IPS-20b (cell line): ENCODE measurements around the gene SMAD6.
A peak's percentile ranks its signal among the peaks of the same experiment; 100 is the strongest.

Source experiments
- H3K27ac ChIP-seq: one replicate; pipeline ENCODE4 v1.5.1; 2013; ENCODE audit warnings: low read length
- H3K27me3 ChIP-seq: 2 replicates; pipeline ENCODE4 v1.6.1; 2013; ENCODE audit warnings: mild to moderate bottlenecking, low read length, inconsistent platforms; ENCODE audit not compliant: insufficient read depth
- H3K36me3 ChIP-seq: 2 replicates; pipeline ENCODE4 v1.6.1; 2013; ENCODE audit warnings: low read depth, mild to moderate bottlenecking, inconsistent platforms, low read length, moderate library complexity; ENCODE audit not compliant: insufficient read depth
- H3K4me1 ChIP-seq: 2 replicates; pipeline ENCODE4 v1.6.1; 2013; ENCODE audit warnings: mild to moderate bottlenecking, control low read depth, inconsistent platforms, low read length, moderate library complexity; ENCODE audit not compliant: insufficient read depth
- H3K4me3 ChIP-seq: 2 replicates; pipeline ENCODE4 v1.5.1; 2013; ENCODE audit warnings: mild to moderate bottlenecking, low read length, inconsistent platforms
- H3K9ac ChIP-seq: 2 replicates; pipeline ENCODE4 v1.6.1; 2013; ENCODE audit warnings: low read depth, mild to moderate bottlenecking, inconsistent platforms, low read length, moderate library complexity
- H3K9me3 ChIP-seq: 2 replicates; pipeline ENCODE4 v1.6.1; 2013; ENCODE audit warnings: mild to moderate bottlenecking, low read depth, low read length, inconsistent platforms; ENCODE audit not compliant: insufficient read depth

The SMAD6 gene

GRCh38 chr15:66659384-66659783, 42.7 kb upstream of the SMAD6 start:
- Histone ChIP-seq H3K9ac (no peak overlapping the region), H3K4me3 (no peak overlapping the region), H3K4me1 (peaks cover 20% of the 10 kb centered on the region; the same call in 1 of the 2 replicates), H3K9me3 (no peaks in the 10 kb centered on the region), H3K36me3 (no peaks in the 10 kb centered on the region), H3K27ac (no peak overlapping the region), H3K27me3 (no peaks in the 10 kb centered on the region)

- Histone ChIP-seq H3K4me1 (peaks cover 13% of the 10 kb centered on the region; the same call in 1 of the 2 replicates), H3K36me3 (no peaks in the 10 kb centered on the region), H3K4me3 (no peak overlapping the region), H3K9me3 (no peaks in the 10 kb centered on the region), H3K9ac (no peak overlapping the region), H3K27ac (no peak overlapping the region), H3K27me3 (no peaks in the 10 kb centered on the region)
Observed at GRCh38 chr15:66661432-66662096, 40.5 kb upstream of the SMAD6 start.

GRCh38 chr15:66662522-66662921, 39.5 kb upstream of the SMAD6 start:
- Histone ChIP-seq H3K4me3 (no peak overlapping the region), H3K27me3 (no peaks in the 10 kb centered on the region), H3K9ac (no peak overlapping the region), H3K27ac (no peak overlapping the region), H3K9me3 (no peaks in the 10 kb centered on the region), H3K4me1 (peaks cover 5% of the 10 kb centered on the region; the same call in 1 of the 2 replicates), H3K36me3 (no peaks in the 10 kb centered on the region)

GRCh38 chr15:66663664-66664063, 38.4 kb upstream of the SMAD6 start:
- Histone ChIP-seq H3K4me1 (no peaks in the 10 kb centered on the region), H3K27ac (no peak overlapping the region), H3K9me3 (no peaks in the 10 kb centered on the region), H3K36me3 (no peaks in the 10 kb centered on the region), H3K4me3 (no peak overlapping the region), H3K27me3 (no peaks in the 10 kb centered on the region), H3K9ac (no peak overlapping the region)

- H3K27ac ChIP-seq = no peak overlapping the region
- no peaks in the 10 kb centered on the region for H3K9me3 ChIP-seq
- peaks cover 9% of the 10 kb centered on the region; the same call in 1 of the 2 replicates for H3K4me1 ChIP-seq
- no peak overlapping the region for H3K9ac ChIP-seq
- no peaks in the 10 kb centered on the region for H3K36me3 ChIP-seq
- no peak overlapping the region for H3K4me3 ChIP-seq
- no peaks in the 10 kb centered on the region for H3K27me3 ChIP-seq
Observed at GRCh38 chr15:66670175-66670574, 31.9 kb upstream of the SMAD6 start.

- Histone ChIP-seq H3K27ac (no peak overlapping the region), H3K4me1 (peaks cover 9% of the 10 kb centered on the region; the same call in 1 of the 2 replicates), H3K9ac (no peak overlapping the region)
Observed at GRCh38 chr15:66670762-66671580, 31.1 kb upstream of the SMAD6 start.

GRCh38 chr15:66672867-66673266, 29.2 kb upstream of the SMAD6 start:
- Histone ChIP-seq H3K4me1 (peaks cover 9% of the 10 kb centered on the region; the same call in 1 of the 2 replicates), H3K27me3 (no peaks in the 10 kb centered on the region), H3K36me3 (no peaks in the 10 kb centered on the region), H3K4me3 (no peak overlapping the region), H3K9me3 (no peaks in the 10 kb centered on the region), H3K9ac (no peak overlapping the region), H3K27ac (peak overlapping the region; percentile 70)

More at GRCh38 chr15:66670762-66671580, 31.1 kb upstream of the SMAD6 start:
- Histone ChIP-seq H3K36me3 (no peaks in the 10 kb centered on the region), H3K27me3 (no peaks in the 10 kb centered on the region), H3K9me3 (no peaks in the 10 kb centered on the region), H3K4me3 (peak overlapping the region; percentile 43)

GRCh38 chr15:66673410-66674322, 28.4 kb upstream of the SMAD6 start:
- Histone ChIP-seq H3K4me3 (no peak overlapping the region), H3K27me3 (no peaks in the 10 kb centered on the region), H3K27ac (peak overlapping the region; percentile 70), H3K36me3 (no peaks in the 10 kb centered on the region), H3K4me1 (peaks cover 9% of the 10 kb centered on the region; the same call in 1 of the 2 replicates), H3K9ac (0 out of 2 replicates have a peak overlapping the region, but pooled peaks have one; percentile 49), H3K9me3 (no peaks in the 10 kb centered on the region)

- H3K27me3 ChIP-seq = no peaks in the 10 kb centered on the region
- no peak overlapping the region for H3K27ac ChIP-seq
- no peak overlapping the region for H3K4me3 ChIP-seq
- no peaks in the 10 kb centered on the region for H3K9me3 ChIP-seq
- H3K4me1 ChIP-seq = peaks cover 17% of the 10 kb centered on the region; the same call in 1 of the 2 replicates
- H3K36me3 ChIP-seq = no peaks in the 10 kb centered on the region
- no peak overlapping the region for H3K9ac ChIP-seq
Observed at GRCh38 chr15:66674756-66675155, 27.3 kb upstream of the SMAD6 start.

- Histone ChIP-seq H3K4me1 (peaks cover 15% of the 10 kb centered on the region; the same call in 1 of the 2 replicates), H3K9me3 (no peaks in the 10 kb centered on the region), H3K27ac (no peak overlapping the region), H3K27me3 (no peaks in the 10 kb centered on the region), H3K9ac (no peak overlapping the region), H3K4me3 (no peak overlapping the region), H3K36me3 (no peaks in the 10 kb centered on the region)
Observed at GRCh38 chr15:66675446-66675845, 26.6 kb upstream of the SMAD6 start.

- no peak overlapping the region for H3K9ac ChIP-seq
- peaks cover 11% of the 10 kb centered on the region; the same call in 1 of the 2 replicates for H3K4me1 ChIP-seq
- no peak overlapping the region for H3K4me3 ChIP-seq
- H3K27me3 ChIP-seq = no peaks in the 10 kb centered on the region
- H3K9me3 ChIP-seq = peaks cover 6% of the 10 kb centered on the region
- no peak overlapping the region for H3K27ac ChIP-seq
- H3K36me3 ChIP-seq = no peaks in the 10 kb centered on the region
Observed at GRCh38 chr15:66677336-66677735, 24.7 kb upstream of the SMAD6 start.
